Measurements from ENCODE around the gene KCND2.

Gene KCND2

GRCh38 chr7:120412139-120413050 is 139.4 kb downstream of the KCND2 start:
- H3K4me3 ChIP-seq (ENCODE audit: low read depth, low read length): no peak overlapping the region
- H3K27ac ChIP-seq: no peak overlapping the region
- H3K4me1 ChIP-seq: no peaks in the 10 kb centered on the region
- TF ChIP-seq CTCF (IDR thresholded peaks at IDR 0.05): no peak
- H2AFZ ChIP-seq: no peak overlapping the region
- no peaks in the 10 kb centered on the region for H3K27me3 ChIP-seq (ENCODE audit: control insufficient read depth, insufficient read depth, low read length)
- no peaks in the 10 kb centered on the region for H3K79me2 ChIP-seq
- H3K9me3 ChIP-seq (ENCODE audit: control insufficient read depth, low read length): no peaks in the 10 kb centered on the region
- H3K9ac ChIP-seq: no peak overlapping the region
- no peaks in the 10 kb centered on the region for H3K36me3 ChIP-seq (ENCODE audit: control insufficient read depth, insufficient read depth, low read length)
- H3K4me2 ChIP-seq (ENCODE audit: low read length): no peak overlapping the region

- no peaks in the 10 kb centered on the region for H3K27me3 ChIP-seq (ENCODE audit: control insufficient read depth, insufficient read depth, low read length)
- TF ChIP-seq CTCF (IDR thresholded peaks at IDR 0.05): no peak
Observed at GRCh38 chr7:120413164-120413563, 140.2 kb downstream of the KCND2 start.

GRCh38 chr7:120417244-120417979 is 144.4 kb downstream of the KCND2 start:
- Histone ChIP-seq H3K4me3 (ENCODE audit: low read depth, low read length) (no peak overlapping the region), H3K27ac (no peak overlapping the region), H3K79me2 (no peaks in the 10 kb centered on the region), H3K27me3 (ENCODE audit: control insufficient read depth, insufficient read depth, low read length) (no peaks in the 10 kb centered on the region), H3K9ac (no peak overlapping the region), H2AFZ (no peak overlapping the region), H3K4me1 (no peaks in the 10 kb centered on the region), H3K36me3 (ENCODE audit: control insufficient read depth, insufficient read depth, low read length) (no peaks in the 10 kb centered on the region), H3K4me2 (ENCODE audit: low read length) (no peak overlapping the region), H3K9me3 (ENCODE audit: control insufficient read depth, low read length) (no peaks in the 10 kb centered on the region)
- TF ChIP-seq CTCF (IDR thresholded peaks at IDR 0.05): no peak

More at GRCh38 chr7:120413164-120413563, 140.2 kb downstream of the KCND2 start:
- no peak overlapping the region for H3K4me2 ChIP-seq (ENCODE audit: low read length)
- no peaks in the 10 kb centered on the region for H3K9me3 ChIP-seq (ENCODE audit: control insufficient read depth, low read length)
- no peak overlapping the region for H3K4me3 ChIP-seq (ENCODE audit: low read depth, low read length)
- H3K27ac ChIP-seq: no peak overlapping the region
- no peak overlapping the region for H2AFZ ChIP-seq
- H3K79me2 ChIP-seq: no peaks in the 10 kb centered on the region
- H3K4me1 ChIP-seq: no peaks in the 10 kb centered on the region
- no peak overlapping the region for H3K9ac ChIP-seq
- no peaks in the 10 kb centered on the region for H3K36me3 ChIP-seq (ENCODE audit: control insufficient read depth, insufficient read depth, low read length)

- H2AFZ ChIP-seq: no peak overlapping the region
- H3K27me3 ChIP-seq (ENCODE audit: control insufficient read depth, insufficient read depth, low read length): no peaks in the 10 kb centered on the region
- no peaks in the 10 kb centered on the region for H3K36me3 ChIP-seq (ENCODE audit: control insufficient read depth, insufficient read depth, low read length)
- TF ChIP-seq CTCF (IDR thresholded peaks at IDR 0.05): no peak
- no peaks in the 10 kb centered on the region for H3K4me1 ChIP-seq
- H3K27ac ChIP-seq: no peak overlapping the region
- H3K79me2 ChIP-seq: no peaks in the 10 kb centered on the region
- H3K4me3 ChIP-seq (ENCODE audit: low read depth, low read length): no peak overlapping the region
- H3K4me2 ChIP-seq (ENCODE audit: low read length): no peak overlapping the region
- no peak overlapping the region for H3K9ac ChIP-seq
- no peaks in the 10 kb centered on the region for H3K9me3 ChIP-seq (ENCODE audit: control insufficient read depth, low read length)
Observed at GRCh38 chr7:120421151-120421651, 148.2 kb downstream of the KCND2 start.

Measured in parathyroid adenoma (tissue), 2 donors.